Stimulated activated CD4-positive, alpha-beta T cell treated with anti-CD3 and anti-CD28 coated beads, Interleukin-2, amount 100 ng/mL, for 48 hours (primary cell): ENCODE measurements around the gene ARL3.
"Not testable (repeated sequence)": the region's sequence is repeated elsewhere in the genome, so short reads cannot be mapped to it uniquely, and the experiment has no call there.

Experiments used
- DNase-seq, 2 donors: peaks; one replicate each; pipeline ENCODE4 v3.0.0-alpha.2; 2020

ARL3 gene

DNA sequence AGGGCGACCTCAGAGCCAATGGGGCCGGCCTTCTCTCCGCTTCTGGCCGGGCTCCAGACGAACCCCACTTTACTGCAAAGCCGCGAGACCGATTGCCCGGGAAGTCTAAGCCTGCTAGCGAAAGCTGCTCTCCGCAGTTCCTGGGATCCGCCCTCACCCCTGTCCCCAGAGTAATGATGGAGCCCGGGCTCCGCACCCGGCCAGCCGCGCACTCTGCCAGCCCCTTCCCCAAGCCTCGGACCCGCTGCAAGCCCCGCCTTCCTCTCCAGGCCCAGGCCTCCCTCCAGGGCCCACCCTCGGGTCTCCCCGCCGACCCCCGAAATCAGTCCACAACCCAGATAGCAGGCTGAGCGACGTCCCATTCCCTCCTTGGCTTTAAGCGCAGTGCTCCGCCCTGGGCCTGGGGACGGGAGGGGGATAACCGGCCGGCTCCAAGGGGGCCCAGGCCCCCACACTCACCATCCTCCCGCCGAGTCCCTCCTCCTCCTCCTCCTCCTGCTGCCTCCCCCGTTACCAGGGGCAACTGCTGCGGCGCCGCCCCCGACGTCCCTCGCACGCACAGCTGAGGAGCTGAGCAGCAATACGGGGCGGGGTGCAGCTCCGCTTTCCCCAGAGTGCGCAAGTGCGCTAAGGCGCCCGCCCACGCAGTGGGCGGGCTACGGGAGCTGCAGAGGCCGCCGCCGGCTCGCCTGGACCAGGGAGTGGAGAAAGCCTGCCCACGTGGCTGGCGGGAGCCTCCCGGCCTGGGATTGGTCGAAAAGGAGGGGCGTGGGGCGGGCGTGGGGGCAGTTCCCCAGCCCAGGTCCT lies at the start of gene ARL3:
Gene ARL3 (minus strand): TSS at position 584 of the 807 bp plus-strand sequence. CDS start 122 bp downstream, at position 462.
- peak; percentile 96 to 97 for DNase-seq

DNA sequence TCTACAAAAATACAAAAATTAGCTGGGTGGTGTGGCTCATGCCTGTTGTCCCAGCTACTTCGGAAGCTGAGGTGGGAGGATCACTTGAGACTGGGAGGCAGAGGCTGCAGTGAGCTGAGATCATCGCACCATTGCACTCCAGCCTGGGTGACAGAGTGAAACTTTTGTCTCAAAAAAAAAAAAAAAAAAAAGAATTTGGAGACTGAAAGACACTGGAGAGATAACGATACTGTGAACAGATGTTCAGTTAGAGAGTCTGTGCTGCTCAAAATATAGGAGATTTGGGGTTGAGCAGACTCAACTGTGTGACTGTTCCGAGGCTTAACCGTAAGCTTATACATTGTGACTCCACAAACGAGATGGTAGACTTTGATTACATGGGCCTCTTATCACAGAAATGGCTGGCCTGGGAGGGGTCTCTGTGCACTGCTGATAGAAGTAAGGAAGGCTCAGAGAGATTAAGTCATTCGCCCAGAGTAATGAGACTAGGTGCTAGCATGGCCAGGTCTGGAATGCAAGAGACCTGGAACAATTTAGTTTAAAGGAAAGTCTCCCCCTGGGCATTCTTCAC lies 48.9 kb upstream of the ARL3 start:
- no peak for DNase-seq

DNA sequence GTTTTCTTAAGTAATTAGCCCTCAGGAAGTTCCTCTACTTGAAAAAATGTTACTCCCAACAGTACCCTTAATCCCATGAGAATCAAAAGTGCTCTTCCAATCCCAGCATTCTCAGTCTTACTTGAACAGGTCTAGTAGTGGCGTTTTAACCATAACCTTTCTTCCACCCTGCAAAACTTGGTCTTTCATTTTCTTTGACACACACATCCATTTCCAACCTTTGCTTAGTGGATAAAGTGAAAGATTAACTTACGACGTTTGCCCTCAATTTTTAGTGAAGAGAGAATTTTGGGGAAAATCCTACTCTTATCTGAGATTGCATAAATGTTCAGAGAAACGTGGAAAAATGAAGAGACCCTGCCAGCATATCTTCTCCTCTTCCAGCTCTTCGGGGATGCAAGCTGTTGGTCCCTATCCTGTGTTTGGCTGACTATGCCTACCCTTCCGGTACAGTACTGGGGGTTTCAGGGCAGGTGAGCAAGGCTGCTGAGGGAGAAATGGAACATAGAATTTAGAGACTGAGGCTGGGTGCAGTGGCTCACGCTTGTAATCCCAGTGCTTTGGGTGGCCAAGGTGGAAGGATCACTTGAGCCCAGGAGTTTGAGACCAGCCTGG lies 48.3 kb upstream of the ARL3 start:
- no peak for DNase-seq

DNA sequence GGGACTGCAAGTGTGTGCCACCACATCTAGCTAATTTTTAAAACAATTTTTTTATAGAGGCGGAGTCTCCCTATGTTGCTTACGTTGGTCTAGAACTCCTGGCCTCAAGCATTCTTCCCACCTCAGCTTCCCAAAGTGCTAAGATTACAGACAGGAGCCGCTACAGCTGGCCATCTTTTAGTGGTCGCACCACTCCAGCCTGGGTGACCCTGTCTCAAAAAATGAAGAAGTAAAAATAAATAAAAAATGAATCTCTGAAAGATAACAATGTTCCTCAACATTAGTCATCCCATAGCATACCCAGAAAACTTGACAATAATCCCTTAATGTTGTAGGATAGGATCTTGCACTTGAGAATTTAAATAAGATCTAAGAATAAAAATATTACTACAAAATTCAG lies 47.8 kb upstream of the ARL3 start:
- no peak for DNase-seq

DNA sequence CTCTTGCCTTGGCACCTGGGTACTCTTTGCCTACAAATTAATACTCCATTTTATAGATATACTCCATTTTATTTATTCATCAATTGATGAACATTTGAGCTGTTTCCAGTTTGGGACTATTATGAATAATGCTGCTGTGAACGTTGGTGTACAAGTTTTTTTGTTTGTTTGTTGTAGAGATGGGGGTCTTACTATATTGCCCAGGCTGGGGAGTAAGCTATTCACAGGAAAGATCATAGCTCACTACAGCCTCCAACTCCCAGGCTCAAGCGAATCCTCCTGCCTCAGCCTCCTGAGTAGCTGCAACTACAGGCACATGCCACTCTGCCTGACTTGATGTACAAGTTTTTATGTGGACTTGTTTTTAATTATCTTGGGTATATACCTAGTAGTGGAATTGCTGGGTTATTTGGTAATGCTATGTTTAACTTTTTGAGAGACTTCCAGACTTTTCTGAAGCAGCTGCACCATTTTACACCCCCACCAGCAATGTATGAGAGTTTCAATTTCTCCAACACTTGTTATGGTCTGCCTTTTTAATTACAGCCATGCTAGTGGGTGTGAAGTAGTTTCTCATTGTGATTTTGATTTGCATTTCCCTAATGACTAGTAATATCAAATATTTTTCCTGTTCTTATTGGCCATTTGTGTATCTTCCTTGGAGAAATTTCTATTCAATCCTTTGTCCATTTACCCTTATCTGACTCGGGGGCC lies 45.5 kb upstream of the ARL3 start:
- no peak for DNase-seq

DNA sequence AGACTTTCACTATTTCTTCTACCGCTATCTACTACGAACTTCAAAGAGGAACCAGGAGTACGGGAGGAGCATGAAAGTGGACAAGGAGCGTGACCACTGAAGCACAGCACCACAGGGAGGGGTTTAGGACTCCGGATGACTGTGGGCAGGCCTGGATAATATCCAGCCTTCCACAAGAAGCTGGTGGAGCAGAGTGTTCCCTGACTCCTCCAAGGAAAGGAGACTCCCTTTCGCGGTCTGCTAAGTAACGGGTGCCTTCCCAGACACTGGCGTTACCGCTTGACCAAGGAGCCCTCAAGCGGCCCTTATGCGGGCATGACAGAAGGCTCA lies 44.7 kb upstream of the ARL3 start:
- not testable (repeated sequence) for DNase-seq

DNA sequence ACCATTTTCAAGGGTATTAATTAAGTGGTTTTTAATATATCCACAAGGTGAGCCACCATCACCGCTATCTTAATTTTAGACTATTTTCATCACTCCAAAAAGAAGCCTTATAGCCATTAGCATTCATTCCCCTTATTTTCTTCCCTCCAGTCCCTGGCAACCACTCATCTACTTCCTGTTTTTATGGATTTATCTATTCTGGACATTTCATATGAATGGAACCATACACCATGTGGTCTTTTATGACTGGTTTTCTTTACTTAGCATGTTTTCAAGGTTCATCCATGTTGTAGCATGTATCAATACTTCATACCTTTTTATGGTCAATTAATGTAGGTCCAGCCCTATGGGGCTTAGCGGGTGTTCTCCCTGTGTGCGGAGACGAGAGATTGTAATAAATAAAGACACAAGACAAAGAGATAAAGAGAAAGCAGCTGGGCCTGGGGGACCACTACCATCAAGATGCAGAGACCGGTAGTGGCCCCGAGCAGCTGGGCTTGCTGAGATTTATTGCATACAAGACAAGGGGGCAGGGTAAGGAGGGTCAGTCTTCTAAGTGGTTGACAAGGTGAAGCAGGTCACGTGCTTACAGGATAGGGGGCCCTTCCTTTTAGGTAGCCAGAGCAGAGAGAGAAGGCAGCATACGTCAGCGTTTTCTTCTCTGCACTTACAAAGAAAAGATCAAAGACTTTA lies 44.2 kb upstream of the ARL3 start:
- no peak for DNase-seq

DNA sequence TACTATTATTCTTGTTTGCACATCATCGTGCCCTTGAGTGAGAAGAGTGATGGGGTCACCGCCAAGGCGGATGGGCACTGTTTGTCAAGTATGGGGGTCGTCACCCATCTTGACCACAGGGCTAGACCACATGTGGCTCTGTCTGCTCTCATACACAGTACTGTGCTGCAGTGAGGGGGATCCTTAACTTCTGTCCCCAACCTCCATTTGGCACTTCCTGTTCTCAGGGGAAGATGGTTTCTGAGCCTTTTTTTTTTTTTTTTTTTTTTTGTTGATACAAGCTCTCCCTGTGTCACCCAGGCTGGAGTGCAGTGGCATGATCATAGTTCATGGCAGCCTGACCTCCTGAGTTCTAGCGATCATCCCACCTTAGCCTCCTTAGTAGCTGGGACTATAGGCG lies 43.1 kb upstream of the ARL3 start:
- no peak for DNase-seq

DNA sequence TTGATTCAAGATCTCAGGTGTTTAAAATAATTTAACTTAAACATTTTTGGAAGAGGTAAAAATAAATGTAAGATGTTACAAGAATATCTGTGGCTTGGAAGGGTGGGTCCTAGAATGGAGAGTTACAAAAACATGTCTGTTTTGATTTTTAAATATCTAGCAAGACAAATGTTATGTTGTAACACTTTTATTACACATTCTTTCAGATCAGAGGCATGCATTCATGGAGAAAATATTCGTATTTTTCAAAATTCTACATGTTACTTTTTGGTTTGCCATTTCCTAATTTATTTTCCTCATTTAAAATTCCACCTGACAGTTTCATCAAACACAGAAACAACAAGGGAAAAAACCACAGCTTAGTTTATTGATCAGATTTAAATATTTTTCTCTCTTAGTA lies 39.5 kb upstream of the ARL3 start:
- DNase-seq = no peak

- DNase-seq = no peak
These were observed 38.9 kb upstream of the ARL3 start for GRCh38 chr10:102752934-102753664.

GRCh38 chr10:102752266-102752930 lies 38.2 kb upstream of the ARL3 start:
- DNase-seq = no peak

GRCh38 chr10:102745157-102745556 lies 31.0 kb upstream of the ARL3 start:
- no peak for DNase-seq

DNA sequence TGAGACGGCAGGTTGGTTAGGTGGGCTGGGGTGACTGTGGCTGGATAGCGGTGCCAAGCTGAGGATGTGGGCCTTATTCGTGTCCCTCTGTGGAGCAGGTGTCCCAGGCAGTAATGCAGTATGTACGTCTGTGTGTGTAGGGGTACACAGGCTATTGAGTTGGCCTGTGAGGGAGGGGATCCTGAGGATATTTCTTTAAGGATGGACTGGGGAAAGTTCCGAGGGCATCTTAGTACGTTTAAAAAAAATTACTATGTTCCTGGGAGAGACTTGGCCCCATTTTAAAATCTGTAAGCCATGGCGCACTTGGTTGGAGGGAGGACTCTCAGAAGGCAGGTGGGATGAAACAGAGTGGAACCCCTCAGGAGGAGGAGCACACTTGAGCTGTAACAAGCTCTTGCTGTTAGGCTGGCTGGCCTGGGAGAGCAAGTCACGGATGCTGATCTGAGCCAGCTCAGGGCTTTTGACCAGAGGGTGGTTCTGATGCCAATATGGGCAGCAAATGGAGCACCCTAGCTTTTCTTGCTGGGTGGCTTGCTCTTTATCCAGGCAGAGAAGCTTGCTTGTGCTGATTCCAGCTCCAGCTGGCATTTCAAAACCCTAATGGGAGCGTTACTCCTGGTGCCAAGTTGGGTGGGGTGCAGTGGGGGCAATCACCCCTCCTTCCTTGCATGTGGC lies 30.3 kb upstream of the ARL3 start:
- peak in 1 of 2 donors; percentile 15 for DNase-seq

DNA sequence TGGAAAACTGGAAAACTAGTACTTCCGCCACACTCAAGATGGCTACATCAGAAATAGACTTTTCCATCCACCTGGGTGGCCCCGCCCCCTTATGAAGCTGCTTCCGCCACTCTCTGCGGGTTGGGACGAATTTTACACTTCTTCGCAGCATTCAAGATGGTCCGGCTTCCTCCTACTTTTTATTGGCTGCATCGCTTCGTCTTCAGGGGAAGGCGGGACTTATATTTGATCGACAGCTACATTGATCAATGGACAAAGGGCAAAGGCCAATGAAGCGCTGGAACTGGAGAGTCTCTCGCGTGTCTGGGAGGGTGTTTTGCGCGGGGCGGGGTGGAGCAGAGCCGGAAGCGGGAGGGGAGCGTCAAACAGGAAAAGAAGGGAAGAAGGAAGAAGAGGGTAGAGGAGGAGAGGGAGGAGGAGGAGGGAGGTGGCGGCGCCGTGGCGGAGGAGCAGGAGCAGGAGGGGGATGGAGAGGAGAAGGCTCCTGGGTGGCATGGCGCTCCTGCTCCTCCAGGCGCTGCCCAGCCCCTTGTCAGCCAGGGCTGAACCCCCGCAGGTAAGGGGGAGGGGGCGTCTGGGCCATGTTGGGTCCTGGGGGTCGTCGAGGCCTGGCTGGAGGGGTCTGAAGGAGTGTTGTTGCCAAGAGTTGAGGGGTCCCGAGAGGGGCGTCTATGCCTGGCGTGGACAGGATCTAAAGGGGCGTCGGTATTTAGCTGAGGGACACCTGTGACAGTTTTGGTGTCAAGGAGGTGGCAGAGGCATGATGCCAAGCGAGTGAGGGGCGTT lies 29.6 kb upstream of the ARL3 start, which contains the start of gene WBP1L:
Gene WBP1L (plus strand): TSS at position 361 of the 786 bp plus-strand sequence. CDS start 106 bp downstream, at position 467.
- peak; percentile 86 to 87 for DNase-seq

DNA sequence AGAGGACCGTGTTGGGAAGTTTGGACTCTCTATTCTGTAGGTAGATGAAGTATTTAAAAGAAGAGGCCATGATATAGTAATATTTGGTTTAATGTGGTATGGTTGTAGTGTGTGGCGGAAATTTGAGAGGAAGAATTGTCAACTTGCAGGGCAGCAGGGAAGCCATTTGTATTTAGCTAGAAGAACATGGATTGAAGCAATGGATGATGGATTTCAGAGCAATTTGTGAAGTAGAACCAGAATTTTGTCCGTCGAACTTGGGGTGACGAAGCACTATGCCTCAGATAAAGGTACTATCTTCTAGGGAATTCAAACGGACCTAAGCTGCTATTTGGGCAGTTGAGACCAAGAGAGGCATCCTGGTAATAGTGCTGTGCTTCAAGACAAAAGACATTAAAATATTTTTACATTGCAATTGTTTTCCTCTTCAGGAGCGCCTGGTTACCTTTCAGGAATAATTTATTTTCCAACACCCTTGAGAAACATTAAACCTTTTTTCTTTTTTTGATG lies 28.9 kb upstream of the ARL3 start:
- DNase-seq = peak in 1 of 2 donors; percentile 15

DNA sequence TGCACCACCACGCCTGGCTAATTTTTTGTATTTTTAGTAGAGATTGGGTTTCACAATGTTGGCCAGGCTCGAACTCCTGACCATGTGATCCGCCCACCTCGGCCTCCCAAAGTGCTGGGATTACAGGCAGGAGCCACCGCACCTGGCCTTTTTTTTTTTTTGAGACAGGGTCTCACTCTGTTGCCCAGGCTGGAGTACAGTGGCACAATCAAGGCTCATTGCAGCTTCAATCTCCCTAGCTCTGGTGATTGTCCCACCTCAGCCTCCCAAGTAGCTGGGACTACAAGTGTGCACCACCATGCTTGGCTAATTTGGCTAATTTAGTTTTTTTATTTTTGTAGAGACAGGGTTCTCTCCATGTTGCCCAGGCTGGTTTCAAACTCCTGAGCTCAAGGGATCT lies 28.1 kb upstream of the ARL3 start:
- DNase-seq = not testable (repeated sequence)

DNA sequence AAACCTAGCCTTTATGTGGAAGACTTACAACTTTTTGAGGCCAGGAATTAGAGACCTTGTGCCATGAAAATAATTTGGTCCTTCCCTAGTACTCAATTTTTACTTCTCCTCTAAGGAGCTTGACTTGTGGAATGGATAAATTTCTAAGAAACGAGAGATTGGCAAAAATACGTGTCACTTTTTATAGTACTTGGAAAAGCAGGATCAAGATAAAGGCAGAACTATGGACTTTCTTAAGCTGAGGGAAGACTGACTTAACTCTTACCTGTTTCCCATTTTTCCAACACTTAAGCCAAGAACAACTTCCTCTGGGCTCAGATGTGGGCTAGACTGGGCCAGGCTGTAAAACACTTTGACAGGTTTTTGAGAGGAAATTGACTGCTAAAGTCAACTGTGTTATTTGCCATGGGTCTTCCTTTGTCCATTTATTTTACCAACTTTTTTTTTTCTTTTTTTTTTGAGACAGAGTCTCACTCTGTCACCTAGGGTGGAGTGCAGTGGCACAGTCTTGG lies 27.6 kb upstream of the ARL3 start:
- no peak for DNase-seq

DNA sequence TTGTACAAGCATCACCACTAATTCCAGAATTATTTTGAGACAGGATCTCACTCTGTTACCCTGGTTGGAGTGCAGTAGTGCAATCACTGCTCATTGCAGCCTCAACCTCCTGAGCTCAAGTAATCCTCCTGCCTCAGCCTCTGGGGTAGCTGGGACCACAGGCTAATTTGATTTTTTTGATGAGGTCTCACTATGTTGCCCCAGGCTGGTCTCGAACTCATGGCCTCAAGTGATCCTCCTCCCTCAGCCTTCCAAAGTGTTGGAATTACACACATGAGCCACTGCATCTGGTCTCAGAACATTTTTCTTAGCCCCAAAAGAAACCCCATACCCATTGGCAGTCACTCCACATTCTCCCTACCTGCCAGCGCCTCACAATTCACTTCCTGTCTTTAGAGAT lies 26.0 kb upstream of the ARL3 start:
- no peak for DNase-seq

- no peak for DNase-seq
These were observed 24.5 kb upstream of the ARL3 start for GRCh38 chr10:102738692-102739121.
